ENCODE results near the gene TBX19.

TBX19 gene

GRCh38 chr1:168361252-168361651, 80.6 kb downstream of the TBX19 start:
- DNase-seq = no peak

- DNase-seq = no peak
Measured at GRCh38 chr1:168362991-168363390, 82.3 kb downstream of the TBX19 start.

Data from islet precursor cell (in vitro differentiated cells).